22Rv1 (cell line): ENCODE measurements around the gene PDE8A.

ENCODE experiments used
- CTCF ChIP-seq: fragments of 450-650 bp; IDR thresholded peaks from 2 replicates; pipeline ENCODE4 v1.5.1; 2017; ENCODE audit warnings: mild to moderate bottlenecking
- ZFX ChIP-seq: fragments of 450-650 bp; IDR thresholded peaks from 2 replicates; pipeline ENCODE4 v1.6.1; 2017; ENCODE audit warnings: antibody characterized with exemption, borderline replicate concordance

GRCh38 chr15:85027421-85027820 is 45.8 kb downstream of the PDE8A start:
- no peak for TF ChIP-seq CTCF
- TF ChIP-seq ZFX = no peak
